GM23338 (cell line): ENCODE results near the gene EGFL7.

Source experiments
- EZH2 ChIP-seq: fragments of 200-600 bp; sonication (generic); IDR thresholded peaks from one replicate; pipeline ENCODE4 v1.8.0; 2017; ENCODE audit warnings: antibody characterized with exemption, mild to moderate bottlenecking, low read depth; ENCODE audit not compliant: unreplicated experiment
- POLR2AphosphoS5 ChIP-seq: IDR thresholded peaks from 2 replicates; pipeline ENCODE4 v1.6.1; 2016; ENCODE audit warnings: antibody characterized with exemption, low read depth
- TF ChIP-seq, protein P1 (sequence below), 2 experiments: fragments of 200-600 bp in 1 of 2; sonication (generic) in 1 of 2; conservative IDR thresholded peaks; 2 replicates each; pipeline versions ENCODE4 v1.5.1 to v1.6.1; 2016 to 2017; ENCODE audit warnings: antibody characterized with exemption in 2 of 2, low read depth in 2 of 2, mild to moderate bottlenecking in 2 of 2, moderate library complexity in 1 of 2
- TF ChIP-seq, protein P2 (sequence below): IDR thresholded peaks from one replicate; pipeline ENCODE4 v1.6.1; 2018; ENCODE audit warnings: antibody characterized with exemption; ENCODE audit not compliant: unreplicated experiment

GRCh38 chr9:136697146-136697820 is 34.6 kb downstream of the EGFL7 start:
- TF ChIP-seq, protein P1, sequence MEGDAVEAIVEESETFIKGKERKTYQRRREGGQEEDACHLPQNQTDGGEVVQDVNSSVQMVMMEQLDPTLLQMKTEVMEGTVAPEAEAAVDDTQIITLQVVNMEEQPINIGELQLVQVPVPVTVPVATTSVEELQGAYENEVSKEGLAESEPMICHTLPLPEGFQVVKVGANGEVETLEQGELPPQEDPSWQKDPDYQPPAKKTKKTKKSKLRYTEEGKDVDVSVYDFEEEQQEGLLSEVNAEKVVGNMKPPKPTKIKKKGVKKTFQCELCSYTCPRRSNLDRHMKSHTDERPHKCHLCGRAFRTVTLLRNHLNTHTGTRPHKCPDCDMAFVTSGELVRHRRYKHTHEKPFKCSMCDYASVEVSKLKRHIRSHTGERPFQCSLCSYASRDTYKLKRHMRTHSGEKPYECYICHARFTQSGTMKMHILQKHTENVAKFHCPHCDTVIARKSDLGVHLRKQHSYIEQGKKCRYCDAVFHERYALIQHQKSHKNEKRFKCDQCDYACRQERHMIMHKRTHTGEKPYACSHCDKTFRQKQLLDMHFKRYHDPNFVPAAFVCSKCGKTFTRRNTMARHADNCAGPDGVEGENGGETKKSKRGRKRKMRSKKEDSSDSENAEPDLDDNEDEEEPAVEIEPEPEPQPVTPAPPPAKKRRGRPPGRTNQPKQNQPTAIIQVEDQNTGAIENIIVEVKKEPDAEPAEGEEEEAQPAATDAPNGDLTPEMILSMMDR (conservative IDR thresholded peaks at IDR 0.05; ENCODE audit: low read depth in 2 of 2) = no peak
- TF ChIP-seq POLR2AphosphoS5 (no peak), EZH2 (no peak)
- TF ChIP-seq, protein P2, sequence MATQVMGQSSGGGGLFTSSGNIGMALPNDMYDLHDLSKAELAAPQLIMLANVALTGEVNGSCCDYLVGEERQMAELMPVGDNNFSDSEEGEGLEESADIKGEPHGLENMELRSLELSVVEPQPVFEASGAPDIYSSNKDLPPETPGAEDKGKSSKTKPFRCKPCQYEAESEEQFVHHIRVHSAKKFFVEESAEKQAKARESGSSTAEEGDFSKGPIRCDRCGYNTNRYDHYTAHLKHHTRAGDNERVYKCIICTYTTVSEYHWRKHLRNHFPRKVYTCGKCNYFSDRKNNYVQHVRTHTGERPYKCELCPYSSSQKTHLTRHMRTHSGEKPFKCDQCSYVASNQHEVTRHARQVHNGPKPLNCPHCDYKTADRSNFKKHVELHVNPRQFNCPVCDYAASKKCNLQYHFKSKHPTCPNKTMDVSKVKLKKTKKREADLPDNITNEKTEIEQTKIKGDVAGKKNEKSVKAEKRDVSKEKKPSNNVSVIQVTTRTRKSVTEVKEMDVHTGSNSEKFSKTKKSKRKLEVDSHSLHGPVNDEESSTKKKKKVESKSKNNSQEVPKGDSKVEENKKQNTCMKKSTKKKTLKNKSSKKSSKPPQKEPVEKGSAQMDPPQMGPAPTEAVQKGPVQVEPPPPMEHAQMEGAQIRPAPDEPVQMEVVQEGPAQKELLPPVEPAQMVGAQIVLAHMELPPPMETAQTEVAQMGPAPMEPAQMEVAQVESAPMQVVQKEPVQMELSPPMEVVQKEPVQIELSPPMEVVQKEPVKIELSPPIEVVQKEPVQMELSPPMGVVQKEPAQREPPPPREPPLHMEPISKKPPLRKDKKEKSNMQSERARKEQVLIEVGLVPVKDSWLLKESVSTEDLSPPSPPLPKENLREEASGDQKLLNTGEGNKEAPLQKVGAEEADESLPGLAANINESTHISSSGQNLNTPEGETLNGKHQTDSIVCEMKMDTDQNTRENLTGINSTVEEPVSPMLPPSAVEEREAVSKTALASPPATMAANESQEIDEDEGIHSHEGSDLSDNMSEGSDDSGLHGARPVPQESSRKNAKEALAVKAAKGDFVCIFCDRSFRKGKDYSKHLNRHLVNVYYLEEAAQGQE = no peak
